ENCODE results near the gene SYK.
"Not testable (repeated sequence)": the region's sequence is repeated elsewhere in the genome, so short reads cannot be mapped to it uniquely, and the experiment has no call there.

The SYK gene

GRCh38 chr9:90795871-90796317, 5.7 kb upstream of the SYK start:
- no peak for DNase-seq (ENCODE audit: low read depth)

DNA sequence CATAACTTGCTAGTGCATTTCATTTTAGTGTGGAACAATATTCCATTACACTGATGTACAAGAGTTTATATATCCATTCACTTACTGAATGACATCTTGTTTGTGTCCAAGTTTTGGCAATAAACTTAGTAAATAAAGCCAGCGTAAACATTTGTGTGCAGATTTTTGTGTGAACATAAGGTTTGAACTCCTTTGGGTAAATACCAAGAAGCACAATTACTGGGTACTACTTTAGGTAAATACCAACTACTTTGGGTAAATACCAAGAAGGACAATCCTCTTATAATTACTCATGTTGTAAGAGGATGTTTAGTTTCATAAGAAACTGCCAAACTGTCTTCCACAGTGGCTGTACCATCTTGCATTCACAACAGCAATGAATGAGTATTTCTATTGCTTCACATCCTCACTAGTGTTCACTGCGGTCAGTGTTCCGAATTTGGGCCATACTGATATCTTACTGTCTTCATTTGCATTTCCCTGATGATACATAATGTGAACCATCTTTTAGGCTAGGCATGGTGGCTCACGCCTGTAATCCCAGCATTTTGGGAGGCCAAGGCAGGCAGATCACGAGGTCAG, 2.3 kb upstream of the SYK start:
- no peak for DNase-seq (ENCODE audit: low read depth)

DNA sequence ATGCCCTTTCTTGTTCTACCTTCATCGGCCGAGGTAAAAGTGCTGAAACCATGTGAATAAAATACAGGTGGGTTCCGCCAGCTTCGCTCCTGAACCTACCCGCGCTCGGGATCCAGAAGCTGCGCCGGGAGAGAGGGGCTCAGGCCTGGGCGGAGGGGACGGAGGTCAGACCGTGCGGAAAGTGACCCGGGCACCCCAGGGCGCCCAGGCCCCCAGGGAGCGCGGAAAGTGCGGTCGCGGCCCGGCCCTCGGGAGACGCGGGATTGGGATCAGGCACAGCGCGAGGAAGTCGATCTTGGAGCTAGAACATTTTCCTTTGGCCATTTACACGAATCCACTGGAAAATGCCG, 329 bp downstream of the SYK start:
- DNase-seq (ENCODE audit: low read depth), result no peak

DNA sequence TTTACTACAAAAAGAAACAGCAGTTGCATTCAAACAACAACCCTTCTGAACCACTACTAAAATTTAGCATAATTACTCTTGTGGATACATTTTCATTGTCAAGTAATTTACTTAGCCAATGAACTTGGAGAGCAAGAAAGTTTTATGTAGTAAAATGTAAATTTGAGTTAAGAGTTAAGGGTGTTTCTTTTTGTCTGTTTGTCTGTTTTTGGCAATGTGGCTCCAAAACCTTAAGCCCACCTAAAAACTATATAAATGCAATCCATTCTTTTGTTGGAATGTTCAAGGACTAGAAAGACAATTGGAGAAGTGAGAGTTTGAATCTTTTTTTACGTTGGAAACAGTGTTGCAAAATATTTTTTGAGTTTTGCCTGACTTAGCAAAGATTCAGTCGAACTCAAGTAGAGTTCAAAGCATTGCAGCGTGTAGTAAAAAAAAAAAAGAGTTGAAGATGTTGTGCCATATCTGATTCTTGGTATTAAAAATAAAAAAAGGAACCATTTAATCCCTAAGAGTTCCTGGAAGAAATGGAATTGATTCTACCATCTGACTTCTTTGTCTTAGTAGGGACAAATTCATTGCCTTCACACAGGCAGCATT, 867 bp downstream of the SYK start:
- no peak for DNase-seq (ENCODE audit: low read depth)

DNA sequence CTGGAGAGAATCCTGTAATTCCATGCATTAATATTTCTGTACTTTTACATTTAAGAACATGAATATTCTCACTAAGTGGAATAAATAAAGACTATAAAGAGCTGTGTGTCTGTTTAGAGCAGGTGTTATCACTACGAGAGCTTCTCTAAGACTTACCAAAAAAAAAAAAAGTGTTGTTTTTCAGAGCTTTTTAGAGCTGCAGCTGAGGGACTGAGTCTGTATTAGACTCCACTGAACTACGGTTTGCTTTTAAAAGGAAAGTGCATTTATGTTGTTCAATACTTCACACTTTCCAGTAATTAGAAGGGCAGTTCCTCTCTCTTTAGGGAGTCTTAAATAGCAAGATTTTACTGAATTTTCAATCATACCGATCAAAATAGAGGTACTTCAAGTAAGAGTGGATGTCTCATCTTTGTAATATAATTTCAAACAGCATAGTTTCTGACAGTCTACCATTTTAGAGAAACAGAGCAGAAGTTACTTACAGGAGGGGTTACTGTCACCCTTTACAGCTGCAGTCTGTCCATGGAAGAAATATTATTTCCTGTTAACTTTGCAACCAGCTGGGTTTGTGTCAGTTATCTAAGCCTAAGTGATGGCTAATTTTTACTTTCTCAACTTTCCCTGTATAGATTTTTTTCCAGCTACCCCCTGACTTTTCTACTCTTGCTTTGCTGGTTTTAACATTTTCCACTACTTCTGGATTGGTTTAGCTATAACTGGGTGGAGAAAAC, 2.4 kb downstream of the SYK start:
- DNase-seq (ENCODE audit: low read depth), result no peak

DNA sequence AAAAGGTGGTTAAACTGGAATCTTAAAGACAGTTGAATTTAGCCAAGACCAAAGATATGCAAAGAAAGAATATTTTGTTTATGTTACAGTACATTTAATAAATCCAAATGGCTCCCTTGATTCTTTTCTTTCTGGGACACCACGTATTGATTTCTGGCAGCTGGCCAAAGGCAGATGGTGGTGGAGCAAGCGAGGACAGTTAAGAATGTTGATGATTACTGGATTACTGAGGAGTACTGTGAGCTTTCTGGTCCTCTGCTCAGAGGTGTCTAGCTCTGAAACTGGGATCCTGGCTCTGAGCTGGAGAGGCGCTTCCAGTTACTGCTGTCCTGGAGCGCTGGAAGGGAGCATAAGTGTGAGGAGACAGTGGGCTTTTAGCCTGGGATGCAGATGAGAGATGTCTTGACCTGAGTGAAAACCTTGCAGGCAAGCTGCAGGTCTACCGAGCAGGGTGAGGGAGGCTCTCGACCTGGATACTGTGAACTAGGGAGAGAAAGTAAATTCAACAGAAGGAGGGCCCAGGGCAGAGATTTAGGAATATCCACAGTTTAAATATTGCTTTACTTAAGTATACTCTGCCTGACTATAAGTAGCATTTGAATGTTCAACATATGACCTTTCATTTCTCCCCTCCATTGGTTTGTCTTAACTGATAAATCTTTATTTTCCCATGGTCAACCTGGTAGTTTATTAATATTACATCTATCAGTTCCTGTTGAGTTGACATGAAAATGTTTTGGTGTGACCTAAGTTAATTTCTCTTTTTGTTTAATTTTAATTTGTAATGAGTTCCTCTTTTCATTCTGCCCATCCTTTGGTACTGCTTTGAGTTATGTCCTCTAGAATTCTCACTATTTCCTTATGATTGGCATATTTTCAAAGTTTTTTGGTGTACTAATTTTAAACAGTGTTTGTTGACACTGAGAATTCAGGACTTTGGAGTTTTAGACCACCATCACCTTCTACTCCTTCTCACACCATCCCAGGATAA, 3.7 kb downstream of the SYK start:
- DNase-seq (ENCODE audit: low read depth), result no peak

- no peak for DNase-seq (ENCODE audit: low read depth)
These were observed 5.4 kb downstream of the SYK start for GRCh38 chr9:90807006-90807405.

- no peak for DNase-seq (ENCODE audit: low read depth)
These were observed 6.8 kb downstream of the SYK start for GRCh38 chr9:90808398-90808797.

DNA sequence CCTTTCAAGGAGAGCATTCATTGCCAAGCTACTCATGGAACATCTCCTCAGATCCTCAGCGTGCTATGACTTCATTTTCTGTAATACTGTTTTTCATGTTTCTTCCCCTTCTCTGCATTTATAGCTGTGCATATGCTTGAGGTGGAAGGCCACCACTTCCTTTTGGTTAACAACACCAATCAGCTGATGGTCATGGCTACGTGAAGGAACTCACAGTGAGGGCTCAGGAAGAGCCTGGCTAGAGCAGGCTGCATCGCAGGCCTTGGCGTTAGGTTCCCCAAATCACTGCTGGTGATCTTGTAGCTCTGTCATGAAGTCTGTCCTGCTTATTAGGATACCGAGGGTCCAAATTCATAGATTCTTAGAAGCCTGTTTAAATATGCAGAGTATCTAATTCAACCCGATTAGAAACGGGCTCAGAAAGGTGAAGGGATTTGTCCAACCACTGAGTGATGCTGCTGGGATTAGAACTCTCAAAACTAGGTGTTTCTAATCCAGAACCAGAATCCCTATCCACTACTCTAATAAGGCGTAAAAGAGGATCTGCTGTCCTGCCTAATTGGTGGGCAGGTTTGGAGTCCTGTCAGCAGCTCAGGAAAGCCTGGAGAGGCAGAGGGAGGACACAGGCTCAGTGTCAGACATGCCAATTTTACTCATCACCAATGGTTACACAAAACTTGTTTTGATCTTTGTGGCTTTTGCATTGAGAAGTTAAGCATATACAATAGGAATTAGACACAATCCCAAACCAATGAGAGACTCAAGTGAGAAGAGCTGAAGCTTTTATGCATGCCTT, 7.5 kb downstream of the SYK start:
- DNase-seq (ENCODE audit: low read depth), result no peak

GRCh38 chr9:90810691-90811090, 9.1 kb downstream of the SYK start:
- DNase-seq (ENCODE audit: low read depth), result no peak

DNA sequence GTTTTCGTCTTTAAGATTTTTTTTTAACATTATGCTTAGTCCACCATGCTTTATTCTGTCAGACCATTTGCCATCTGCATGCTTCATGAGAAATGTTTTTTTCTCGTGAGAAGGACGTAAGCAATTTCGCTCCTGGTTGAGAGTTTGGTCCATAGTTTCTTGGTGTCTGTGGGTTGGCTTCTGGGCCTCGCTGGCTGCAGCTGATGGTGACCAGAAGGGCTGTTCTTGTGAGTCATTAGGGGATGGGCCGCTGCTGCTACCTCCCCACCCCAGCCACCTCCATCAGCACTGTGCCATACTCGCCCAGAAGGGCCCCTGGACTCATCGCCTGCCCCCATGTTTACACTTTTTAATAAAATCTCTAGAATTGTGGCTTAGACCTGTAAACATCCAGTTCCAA, 11.4 kb downstream of the SYK start:
- DNase-seq (ENCODE audit: low read depth), result no peak

- DNase-seq (ENCODE audit: low read depth), result no peak
These were observed 11.9 kb downstream of the SYK start for GRCh38 chr9:90813523-90813922.

GRCh38 chr9:90814355-90814754, 12.7 kb downstream of the SYK start:
- no peak for DNase-seq (ENCODE audit: low read depth)

- no peak for DNase-seq (ENCODE audit: low read depth)
These were observed 13.7 kb downstream of the SYK start for GRCh38 chr9:90815183-90815943.

GRCh38 chr9:90815944-90816357, 14.3 kb downstream of the SYK start:
- no peak for DNase-seq (ENCODE audit: low read depth)

DNA sequence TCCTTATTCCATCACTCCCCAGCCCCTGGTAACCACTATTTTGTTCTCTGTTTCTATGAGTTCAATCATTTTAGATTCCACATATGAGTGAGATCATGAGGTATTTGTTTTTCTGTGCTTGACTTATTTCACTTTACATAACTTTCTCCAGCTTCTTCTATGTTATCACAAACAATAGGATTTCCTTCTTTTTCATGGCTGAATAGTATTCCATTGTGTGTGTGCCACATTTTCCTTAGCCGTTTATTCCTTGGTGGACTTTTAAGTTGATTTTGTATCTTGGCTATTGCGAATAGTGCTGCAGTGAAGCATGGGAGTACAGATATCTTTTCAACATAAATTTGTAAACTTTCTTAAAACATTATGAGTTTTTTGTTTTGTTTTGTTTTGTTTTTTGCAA, 15.1 kb downstream of the SYK start:
- no peak for DNase-seq (ENCODE audit: low read depth)

GRCh38 chr9:90818279-90818678, 16.7 kb downstream of the SYK start:
- DNase-seq (ENCODE audit: low read depth), result no peak

DNA sequence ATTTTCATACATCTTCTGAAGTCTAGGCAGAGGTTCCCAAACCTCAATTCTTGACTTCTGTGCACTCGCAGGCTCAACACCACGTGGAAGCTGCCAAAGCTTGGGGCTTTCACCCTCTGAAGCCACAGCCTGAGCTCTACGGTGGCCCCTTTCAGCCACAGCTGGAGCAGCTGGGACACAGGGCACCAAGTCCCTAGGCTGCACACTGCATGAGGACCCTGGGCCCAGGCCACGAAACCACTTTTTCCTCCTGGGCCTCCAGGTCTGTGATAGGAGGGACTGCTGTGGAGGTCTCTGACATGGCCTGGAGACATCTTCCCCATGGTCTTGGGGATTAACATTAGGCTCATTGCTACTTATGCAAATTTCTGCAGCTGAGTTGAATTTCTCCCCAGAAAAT, 18.8 kb downstream of the SYK start:
- DNase-seq (ENCODE audit: low read depth), result not testable (repeated sequence)

- not testable (repeated sequence) for DNase-seq (ENCODE audit: low read depth)
These were observed 19.6 kb downstream of the SYK start for GRCh38 chr9:90821236-90821635.

GRCh38 chr9:90821697-90822096, 20.1 kb downstream of the SYK start:
- no peak for DNase-seq (ENCODE audit: low read depth)

DNA sequence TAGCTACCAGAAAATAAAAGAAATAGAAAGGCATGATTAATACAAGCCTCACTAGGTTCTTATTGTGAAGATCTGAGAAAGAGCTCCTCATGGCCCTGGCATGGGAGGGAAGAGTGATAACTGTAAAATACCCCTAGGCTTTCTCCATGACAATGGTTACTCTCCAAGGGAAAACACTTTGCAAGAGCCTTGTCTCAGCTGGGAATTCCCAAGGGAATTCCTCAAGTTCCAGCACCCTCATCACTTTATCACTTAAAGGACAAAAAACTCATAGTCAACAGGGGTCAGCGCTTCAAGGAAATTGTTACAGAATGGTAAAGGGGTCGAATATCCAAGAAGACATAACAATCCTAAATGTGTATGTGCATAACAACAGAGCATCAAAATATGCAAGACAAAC, 21.2 kb downstream of the SYK start:
- DNase-seq (ENCODE audit: low read depth), result no peak
